H9 (cell line): ENCODE results near the gene PPP5C. TPM values are rescaled to one million over a fixed set of nuclear protein-coding genes. Genes with fewer than 3 reads are reported as not detected.

Experiments used
- DNase-seq: peaks from one replicate; pipeline ENCODE4 v3.0.0-alpha.2; 2017
- H2AFZ ChIP-seq: one replicate; pipeline ENCODE4 v1.6.1; 2013; ENCODE audit warnings: mild to moderate bottlenecking, low read length, control low read depth, moderate library complexity
- H2AK5ac ChIP-seq: 2 replicates; pipeline ENCODE4 v1.6.1; 2013; ENCODE audit warnings: low read length, control low read depth, mixed read lengths; ENCODE audit not compliant: insufficient read length
- H2BK120ac ChIP-seq: one replicate; pipeline ENCODE4 v1.6.1; 2013; ENCODE audit warnings: low read depth, mild to moderate bottlenecking, low read length, control low read depth, inconsistent platforms; ENCODE audit not compliant: poor library complexity, severe bottlenecking
- H2BK12ac ChIP-seq: 2 replicates; pipeline ENCODE4 v1.6.1; 2013; ENCODE audit warnings: low read length, control low read depth, mixed read lengths, low read depth; ENCODE audit not compliant: insufficient read length
- H2BK15ac ChIP-seq: 2 replicates; pipeline ENCODE4 v1.6.1; 2013; ENCODE audit warnings: low read depth, low read length, control low read depth
- H2BK20ac ChIP-seq: one replicate; pipeline ENCODE4 v1.6.1; 2013; ENCODE audit warnings: low read depth, mild to moderate bottlenecking, low read length, control low read depth, inconsistent platforms; ENCODE audit not compliant: poor library complexity, severe bottlenecking
- H2BK5ac ChIP-seq: 2 replicates; pipeline ENCODE4 v1.6.1; 2013; ENCODE audit warnings: low read length, control low read depth, mixed read lengths; ENCODE audit not compliant: insufficient read length
- H3K14ac ChIP-seq: 2 replicates; pipeline ENCODE4 v1.6.1; 2013; ENCODE audit warnings: low read length, control low read depth; ENCODE audit not compliant: insufficient read depth
- H3K18ac ChIP-seq: 2 replicates; pipeline ENCODE4 v1.6.1; 2013; ENCODE audit warnings: low read depth, mild to moderate bottlenecking, mixed read lengths, low read length, control low read depth; ENCODE audit not compliant: insufficient read length
- H3K23ac ChIP-seq: 2 replicates; pipeline ENCODE4 v1.6.1; 2013; ENCODE audit warnings: low read length, control low read depth, mixed read lengths, low read depth; ENCODE audit not compliant: insufficient read length
- H3K23me2 ChIP-seq: 2 replicates; pipeline ENCODE4 v1.6.1; 2013; ENCODE audit warnings: low read depth, mild to moderate bottlenecking, mixed read lengths, low read length, control low read depth; ENCODE audit not compliant: insufficient read length, poor library complexity, severe bottlenecking
- H3K27ac ChIP-seq: 2 replicates; pipeline ENCODE4 v1.5.1; 2013; ENCODE audit warnings: low read length, control low read depth, mixed read lengths, low read depth; ENCODE audit not compliant: insufficient read length
- H3K27me3 ChIP-seq: 2 replicates; pipeline ENCODE4 v1.6.1; 2013; ENCODE audit warnings: low read length, control low read depth, inconsistent platforms; ENCODE audit not compliant: insufficient read depth
- H3K4ac ChIP-seq: 2 replicates; pipeline ENCODE4 v1.6.1; 2013; ENCODE audit warnings: low read depth, mild to moderate bottlenecking, control low read depth, inconsistent platforms, low read length, moderate library complexity
- H3K4me1 ChIP-seq: 2 replicates; pipeline ENCODE4 v1.6.1; 2013; ENCODE audit warnings: low read length, control low read depth, inconsistent platforms; ENCODE audit not compliant: insufficient read depth
- H3K4me2 ChIP-seq: 2 replicates; pipeline ENCODE4 v1.6.1; 2013; ENCODE audit warnings: low read length, control low read depth, mixed read lengths; ENCODE audit not compliant: insufficient read length, insufficient read depth
- H3K56ac ChIP-seq: 2 replicates; pipeline ENCODE4 v1.6.1; 2013; ENCODE audit warnings: low read depth, mild to moderate bottlenecking, mixed read lengths, low read length, control low read depth; ENCODE audit not compliant: insufficient read length
- H3K79me1 ChIP-seq: 2 replicates; pipeline ENCODE4 v1.6.1; 2013; ENCODE audit warnings: low read depth, mild to moderate bottlenecking, moderate library complexity, low read length, control low read depth, inconsistent platforms; ENCODE audit not compliant: insufficient read depth, poor library complexity, severe bottlenecking
- H3K79me2 ChIP-seq: 2 replicates; pipeline ENCODE4 v1.6.1; 2013; ENCODE audit warnings: low read length, control low read depth, inconsistent platforms; ENCODE audit not compliant: insufficient read depth
- H3K9ac ChIP-seq: 2 replicates; pipeline ENCODE4 v1.6.1; 2013; ENCODE audit warnings: low read length, control low read depth, mixed read lengths; ENCODE audit not compliant: insufficient read length; ENCODE audit errors: extremely low read depth
- H3K9me3 ChIP-seq: one replicate; pipeline ENCODE4 v1.6.1; 2013; ENCODE audit warnings: low read depth, low read length, inconsistent platforms; ENCODE audit not compliant: control insufficient read depth
- H3T11ph ChIP-seq: one replicate; pipeline ENCODE4 v1.6.1; 2013; ENCODE audit warnings: mild to moderate bottlenecking, low read length, control low read depth, inconsistent platforms
- H4K20me1 ChIP-seq: one replicate; pipeline ENCODE4 v1.6.1; 2013; ENCODE audit not compliant: control insufficient read depth, insufficient read length, insufficient read depth
- H4K5ac ChIP-seq: 2 replicates; pipeline ENCODE4 v1.6.1; 2013; ENCODE audit warnings: low read depth, mild to moderate bottlenecking, mixed read lengths, low read length, control low read depth; ENCODE audit not compliant: insufficient read length
- H4K8ac ChIP-seq: replicated peaks from 2 replicates; pipeline ENCODE4 v1.6.1; 2013; ENCODE audit warnings: low read length, control low read depth, mixed read lengths, low read depth; ENCODE audit not compliant: insufficient read length
- H4K91ac ChIP-seq: 2 replicates; pipeline ENCODE4 v1.6.1; 2013; ENCODE audit warnings: low read depth, mild to moderate bottlenecking, moderate library complexity, mixed read lengths, low read length, control low read depth; ENCODE audit not compliant: insufficient read length
- H3K27ac Mint-ChIP-seq, 3 experiments: 2 replicates in 2 of 3; 3 replicates in 1 of 3; pipeline ENCODE4 v1.8.0; 2020 to 2021; ENCODE audit warnings: mixed read lengths in 3 of 3, mild to moderate bottlenecking in 1 of 3, moderate library complexity in 1 of 3
- H3K27me3 Mint-ChIP-seq: 2 replicates; pipeline ENCODE4 v1.8.0; 2021; ENCODE audit warnings: low read depth, mild to moderate bottlenecking, moderate library complexity, mixed read lengths
- H3K36me3 Mint-ChIP-seq, 3 experiments: 2 replicates in 2 of 3; 3 replicates in 1 of 3; pipeline ENCODE4 v1.8.0; 2020 to 2021; ENCODE audit warnings: low read depth in 3 of 3, mixed read lengths in 3 of 3; ENCODE audit not compliant: insufficient read depth in 1 of 3
- H3K4me1 Mint-ChIP-seq, 2 experiments: 2 replicates each; pipeline ENCODE4 v1.8.0; 2020; ENCODE audit warnings: mixed read lengths in 2 of 2
- H3K4me3 Mint-ChIP-seq, 2 experiments: 2 replicates in 1 of 2; 3 replicates in 1 of 2; pipeline ENCODE4 v1.8.0; 2020 to 2021; ENCODE audit warnings: mild to moderate bottlenecking in 2 of 2, mixed read lengths in 2 of 2, moderate library complexity in 1 of 2
- H3K9me3 Mint-ChIP-seq, 2 experiments: 2 replicates in 1 of 2; 3 replicates in 1 of 2; pipeline ENCODE4 v1.8.0; 2020; ENCODE audit warnings: mild to moderate bottlenecking in 2 of 2, mixed read lengths in 2 of 2, moderate library complexity in 1 of 2
- WGBS: extraction: QIAGEN DNeasy Blood & Tissue Kit; methylation state at CpG from one replicate; pipeline ENCODE4 v1.1.7; 2013; ENCODE audit warnings: missing lambda C conversion rate, low lambda C conversion rate, mixed read lengths; ENCODE audit not compliant: insufficient read length; ENCODE audit errors: extremely low coverage; 5-methylcytosine and 5-hydroxymethylcytosine counted together
- total RNA-seq: library from RNA; stranded (reverse); gene quantifications from 2 replicates; pipeline ENCODE4 v1.2.1, GENCODE V29; 2021
- TF ChIP-seq, protein P1 (sequence below): fragments of 200-600 bp; sonication (generic); conservative IDR thresholded peaks from 3 replicates; pipeline ENCODE4 v1.8.0; 2021; ENCODE audit warnings: antibody characterized with exemption, mild to moderate bottlenecking

PPP5C gene
- total RNA-seq, 1 experiment from 2014 or later = 108 TPM

DNA sequence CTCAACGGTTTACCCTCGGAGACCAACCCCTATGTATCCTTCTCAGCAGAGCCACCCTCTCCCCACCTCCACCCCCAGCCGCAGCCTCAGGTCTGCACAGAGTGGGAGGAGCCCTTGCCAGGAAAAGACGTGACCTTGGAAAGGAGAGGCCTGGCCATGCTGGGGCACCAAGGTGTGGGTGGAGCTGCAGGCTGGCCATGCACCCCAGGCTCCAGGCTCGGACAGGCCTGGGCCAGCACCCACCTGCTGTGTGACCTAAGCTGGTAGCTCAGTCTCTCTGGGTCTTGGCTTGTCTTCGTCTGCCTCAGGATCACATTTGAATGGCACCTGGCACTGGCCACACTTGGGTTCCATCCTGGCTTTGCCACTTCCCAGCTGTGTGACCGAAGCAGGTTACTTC lies 37.0 kb downstream of the PPP5C start:
- Mint-ChIP-seq H3K36me3 (peaks cover 51 to 93% (median 84%) of the 10 kb centered on the region in 3 experiments), H3K4me3 (no peak overlapping the region)
- H3K27me3 ChIP-seq = no peaks in the 10 kb centered on the region

More for the DNA sequence above, 37.0 kb downstream of the PPP5C start:
- Histone ChIP-seq H3K4me2 (no peak overlapping the region), H2AK5ac (no peak overlapping the region), H3K27ac (no peak overlapping the region), H3K9ac (no peak overlapping the region), H3K23ac (no peak overlapping the region), H3K18ac (no peak overlapping the region), H4K8ac (no peak overlapping the region), H2BK12ac (no peak overlapping the region), H2BK20ac (no peak overlapping the region), H2BK15ac (no peak overlapping the region), H3K79me1 (no peaks in the 10 kb centered on the region), H3K4me1 (no peaks in the 10 kb centered on the region), H3K14ac (no peak overlapping the region), H2AFZ (no peak overlapping the region), H3K4ac (no peak overlapping the region), H4K91ac (no peak overlapping the region), H3K79me2 (no peaks in the 10 kb centered on the region), H4K20me1 (no peaks in the 10 kb centered on the region), H3K9me3 (no peaks in the 10 kb centered on the region), H3T11ph (no peak overlapping the region), H2BK120ac (no peak overlapping the region), H3K56ac (no peak overlapping the region), H2BK5ac (no peak overlapping the region), H3K23me2 (no peaks in the 10 kb centered on the region), H4K5ac (no peak overlapping the region)
- DNase-seq = peak; percentile 20
- no CpG with 5 or more reads among the region's 7 CpGs for WGBS
- no peaks in the 10 kb centered on the region; a peak in 1 of 4 replicates for H3K4me1 Mint-ChIP-seq
- H3K27me3 Mint-ChIP-seq = no peaks in the 10 kb centered on the region
- TF ChIP-seq, protein P1, sequence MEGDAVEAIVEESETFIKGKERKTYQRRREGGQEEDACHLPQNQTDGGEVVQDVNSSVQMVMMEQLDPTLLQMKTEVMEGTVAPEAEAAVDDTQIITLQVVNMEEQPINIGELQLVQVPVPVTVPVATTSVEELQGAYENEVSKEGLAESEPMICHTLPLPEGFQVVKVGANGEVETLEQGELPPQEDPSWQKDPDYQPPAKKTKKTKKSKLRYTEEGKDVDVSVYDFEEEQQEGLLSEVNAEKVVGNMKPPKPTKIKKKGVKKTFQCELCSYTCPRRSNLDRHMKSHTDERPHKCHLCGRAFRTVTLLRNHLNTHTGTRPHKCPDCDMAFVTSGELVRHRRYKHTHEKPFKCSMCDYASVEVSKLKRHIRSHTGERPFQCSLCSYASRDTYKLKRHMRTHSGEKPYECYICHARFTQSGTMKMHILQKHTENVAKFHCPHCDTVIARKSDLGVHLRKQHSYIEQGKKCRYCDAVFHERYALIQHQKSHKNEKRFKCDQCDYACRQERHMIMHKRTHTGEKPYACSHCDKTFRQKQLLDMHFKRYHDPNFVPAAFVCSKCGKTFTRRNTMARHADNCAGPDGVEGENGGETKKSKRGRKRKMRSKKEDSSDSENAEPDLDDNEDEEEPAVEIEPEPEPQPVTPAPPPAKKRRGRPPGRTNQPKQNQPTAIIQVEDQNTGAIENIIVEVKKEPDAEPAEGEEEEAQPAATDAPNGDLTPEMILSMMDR = no peak
- H3K9me3 Mint-ChIP-seq = no peaks in the 10 kb centered on the region
- peak overlapping the region in 1 of 3 experiments; percentile 58; a peak in 1 of 7 replicates for H3K27ac Mint-ChIP-seq
